Activated CD4-positive, alpha-beta T cell treated with anti-CD3 and anti-CD28 coated beads for 36 hours (primary cell): ENCODE data around the gene ZCRB1. TPM values are rescaled to one million over a fixed set of nuclear protein-coding genes. Genes with fewer than 3 reads are reported as not detected.
"Not testable (repeated sequence)": the region's sequence is repeated elsewhere in the genome, so short reads cannot be mapped to it uniquely, and the experiment has no call there.

Experiments used
- ATAC-seq: fragments of 200-7000 bp; cut with Tn5 transposase; one replicate; pipeline ENCODE4 v1.10.0; 2021; ENCODE audit warnings: mild to moderate bottlenecking, moderate library complexity
- CTCF ChIA-PET: fragments of 350-600 bp; sonication (Branson Sonifier 250); formaldehyde crosslinking; loops from one replicate; lab custom pipeline; 2021; ENCODE audit warnings: antibody characterized with exemption; lab: Charles Lee
- POLR2A ChIA-PET: fragments of 350-600 bp; sonication (Branson Sonifier 250); formaldehyde crosslinking; loops from one replicate; lab custom pipeline; 2021; ENCODE audit warnings: antibody characterized with exemption, inconsistent platforms; lab: Charles Lee
- DNase-seq: peaks from one replicate; pipeline ENCODE4 v3.0.0-alpha.2; 2020
- H3K27ac Mint-ChIP-seq: one replicate; pipeline ENCODE4 v1.8.0; 2021; ENCODE audit warnings: mixed read lengths
- H3K27me3 Mint-ChIP-seq: one replicate; pipeline ENCODE4 v1.8.0; 2021; ENCODE audit warnings: mixed read lengths
- H3K36me3 Mint-ChIP-seq: one replicate; pipeline ENCODE4 v1.8.0; 2021; ENCODE audit warnings: low read depth, mixed read lengths
- H3K4me1 Mint-ChIP-seq: one replicate; pipeline ENCODE4 v1.8.0; 2021; ENCODE audit warnings: mixed read lengths
- H3K4me3 Mint-ChIP-seq: one replicate; pipeline ENCODE4 v1.8.0; 2021; ENCODE audit warnings: mild to moderate bottlenecking, moderate library complexity, mixed read lengths
- H3K9me3 Mint-ChIP-seq: one replicate; pipeline ENCODE4 v1.8.0; 2021; ENCODE audit warnings: low read depth, mixed read lengths
- intact Hi-C, 2 experiments: fragments of 100-400 bp; cut with DNase I in 1 of 2; cut with micrococcal nuclease in 1 of 2; formaldehyde crosslinking; loops; one replicate each; pipeline versions ENCODE4 v1.14.2 to v1.15.1; 2022 to 2024; cut with DNase I, micrococcal nuclease
- total RNA-seq, 2 experiments: library from RNA; stranded (reverse); gene quantifications; one replicate each; pipeline ENCODE4 v1.2.3, GENCODE V29; 2021

The ZCRB1 gene
- total RNA-seq, 2 experiments from 2014 or later = 79.9 to 103 TPM

GRCh38 chr12:42356344-42356743 lies 30.4 kb upstream of the ZCRB1 start:
- Mint-ChIP-seq H3K27me3 (no peaks in the 10 kb centered on the region), H3K27ac (no peak overlapping the region), H3K9me3 (no peaks in the 10 kb centered on the region), H3K4me3 (no peak overlapping the region), H3K4me1 (peaks cover 21% of the 10 kb centered on the region), H3K36me3 (peaks cover 21% of the 10 kb centered on the region)
- CTCF ChIA-PET = interaction anchor here (0.6 kb wide), 1 partner anchor 15 kb away, joined by 3 read pairs; no protein-coding TSS in a partner anchor
- no peak for DNase-seq
- intact Hi-C loops = no loop called here
- no peak for ATAC-seq
- POLR2A ChIA-PET = interaction anchor here (0.6 kb wide), 1 partner anchor 113 kb away, joined by 3 read pairs; no protein-coding TSS in a partner anchor

GRCh38 chr12:42350021-42350407 lies 24.1 kb upstream of the ZCRB1 start:
- H3K27me3 Mint-ChIP-seq, ATAC-seq, intact Hi-C loops, POLR2A ChIA-PET, CTCF ChIA-PET, DNase-seq, H3K27ac Mint-ChIP-seq, H3K4me3 Mint-ChIP-seq, H3K9me3 Mint-ChIP-seq: not testable (repeated sequence)
- H3K4me1 Mint-ChIP-seq = peaks cover 10% of the 10 kb centered on the region
- peaks cover 11% of the 10 kb centered on the region for H3K36me3 Mint-ChIP-seq

GRCh38 chr12:42349119-42350020 lies 23.5 kb upstream of the ZCRB1 start:
- H3K9me3 Mint-ChIP-seq, H3K27ac Mint-ChIP-seq, intact Hi-C loops, H3K27me3 Mint-ChIP-seq, DNase-seq, ATAC-seq, H3K4me3 Mint-ChIP-seq, POLR2A ChIA-PET: not testable (repeated sequence)
- CTCF ChIA-PET = interaction anchor here (3.1 kb wide), 1 partner anchor 22 kb away, joined by 11 read pairs; no protein-coding TSS in a partner anchor
- Mint-ChIP-seq H3K36me3 (peaks cover 11% of the 10 kb centered on the region), H3K4me1 (peaks cover 10% of the 10 kb centered on the region)

- DNase-seq (no peak), ATAC-seq (no peak)
- no peak overlapping the region for H3K4me3 Mint-ChIP-seq
- peaks cover 20% of the 10 kb centered on the region for H3K36me3 Mint-ChIP-seq
- intact Hi-C loops = no loop called here
- no peaks in the 10 kb centered on the region for H3K9me3 Mint-ChIP-seq
- H3K27ac Mint-ChIP-seq = no peak overlapping the region
- CTCF ChIA-PET = interaction anchor here (0.6 to 3.1 kb wide), 3 partner anchors 9 to 25 kb away, joined by 3 to 11 read pairs (median 3); no protein-coding TSS in a partner anchor
- H3K27me3 Mint-ChIP-seq = no peaks in the 10 kb centered on the region
- POLR2A ChIA-PET = no interaction called here
- H3K4me1 Mint-ChIP-seq = peaks cover 31% of the 10 kb centered on the region
These were observed 20.6 kb upstream of the ZCRB1 start for GRCh38 chr12:42346403-42347002.

GRCh38 chr12:42343721-42344120 lies 17.8 kb upstream of the ZCRB1 start:
- no peak overlapping the region for H3K27ac Mint-ChIP-seq
- peaks cover 40% of the 10 kb centered on the region for H3K4me1 Mint-ChIP-seq
- H3K36me3 Mint-ChIP-seq = peaks cover 24% of the 10 kb centered on the region
- ATAC-seq = peak; percentile 92
- ChIA-PET CTCF (interaction anchor here (1.2 kb wide), 2 partner anchors 12 to 29 kb away, joined by 4 to 10 read pairs; no protein-coding TSS in a partner anchor), POLR2A (no interaction called here)
- no peaks in the 10 kb centered on the region for H3K27me3 Mint-ChIP-seq
- H3K4me3 Mint-ChIP-seq = no peak overlapping the region
- H3K9me3 Mint-ChIP-seq = no peaks in the 10 kb centered on the region
- no peak for DNase-seq
- intact Hi-C loops = loop anchor here in 1 of 2 experiments (2.0 kb wide), 1 partner anchor 29 kb away; no protein-coding TSS in a partner anchor

GRCh38 chr12:42342028-42342427 lies 16.1 kb upstream of the ZCRB1 start:
- CTCF ChIA-PET = no interaction called here
- Mint-ChIP-seq H3K27ac (no peak overlapping the region), H3K9me3 (no peaks in the 10 kb centered on the region), H3K27me3 (no peaks in the 10 kb centered on the region), H3K36me3 (peaks cover 27% of the 10 kb centered on the region), H3K4me1 (peaks cover 47% of the 10 kb centered on the region), H3K4me3 (no peak overlapping the region)
- ATAC-seq (no peak), DNase-seq (no peak)
- POLR2A ChIA-PET = no interaction called here
- intact Hi-C loops = loop anchor here in 1 of 2 experiments (2.0 kb wide), 1 partner anchor 31 kb away; no protein-coding TSS in a partner anchor

GRCh38 chr12:42338280-42338679 lies 12.4 kb upstream of the ZCRB1 start:
- peaks cover 28% of the 10 kb centered on the region for H3K36me3 Mint-ChIP-seq
- no peak for DNase-seq
- intact Hi-C loops = no loop called here
- H3K4me1 Mint-ChIP-seq = peaks cover 47% of the 10 kb centered on the region
- peak overlapping the region; percentile 3 for H3K27ac Mint-ChIP-seq
- ChIA-PET CTCF (interaction anchor here (2.2 kb wide), 1 partner anchor 33 kb away, joined by 10 read pairs; no protein-coding TSS in a partner anchor), POLR2A (no interaction called here)
- H3K27me3 Mint-ChIP-seq = no peaks in the 10 kb centered on the region
- H3K4me3 Mint-ChIP-seq = no peak overlapping the region
- no peak for ATAC-seq
- no peaks in the 10 kb centered on the region for H3K9me3 Mint-ChIP-seq

- Mint-ChIP-seq H3K4me3 (no peak overlapping the region), H3K27me3 (no peaks in the 10 kb centered on the region), H3K36me3 (peaks cover 22% of the 10 kb centered on the region), H3K4me1 (peaks cover 51% of the 10 kb centered on the region), H3K9me3 (no peaks in the 10 kb centered on the region), H3K27ac (no peak overlapping the region)
- ChIA-PET POLR2A (no interaction called here), CTCF (no interaction called here)
- ATAC-seq = no peak
- intact Hi-C loops = no loop called here
- DNase-seq = no peak
These were observed 10.4 kb upstream of the ZCRB1 start for GRCh38 chr12:42336286-42336685.

- Mint-ChIP-seq H3K27ac (no peak overlapping the region), H3K36me3 (peaks cover 12% of the 10 kb centered on the region), H3K27me3 (no peaks in the 10 kb centered on the region), H3K4me1 (peaks cover 63% of the 10 kb centered on the region), H3K9me3 (no peaks in the 10 kb centered on the region), H3K4me3 (no peak overlapping the region)
- ChIA-PET POLR2A (no interaction called here), CTCF (interaction anchor here (0.6 to 1.8 kb wide), 16 partner anchors 11 to 1627 kb away, joined by 3 to 10 read pairs (median 3); no protein-coding TSS in a partner anchor)
- DNase-seq (peak; percentile 32), ATAC-seq (peak; percentile 44)
- intact Hi-C loops = loop anchor here (1.0 kb wide), 2 partner anchors 95 to 203 kb away; no protein-coding TSS in a partner anchor
These were observed 6.7 kb upstream of the ZCRB1 start for GRCh38 chr12:42332301-42333285.

- peaks cover 14% of the 10 kb centered on the region for H3K36me3 Mint-ChIP-seq
- CTCF ChIA-PET, POLR2A ChIA-PET, DNase-seq, intact Hi-C loops, H3K27me3 Mint-ChIP-seq, H3K9me3 Mint-ChIP-seq, H3K27ac Mint-ChIP-seq, ATAC-seq, H3K4me3 Mint-ChIP-seq: not testable (repeated sequence)
- peaks cover 68% of the 10 kb centered on the region for H3K4me1 Mint-ChIP-seq
These were observed 4.2 kb upstream of the ZCRB1 start for GRCh38 chr12:42330097-42330496.
